K562 (cell line): Measurements from ENCODE around the gene USP37. TPM values are rescaled to one million over a fixed set of nuclear protein-coding genes. Genes with fewer than 3 reads are reported as not detected.

Source experiments
- ATAC-seq: fragments of 200-7000 bp; cut with Tn5 transposase; 3 replicates; pipeline ENCODE4 v1.9.1; 2020; ENCODE audit warnings: moderate library complexity
- BruUV-seq: library from RNA; stranded (reverse); fragments of 400-500 nt; replicated peaks from 2 replicates; lab custom pipeline; 2021; lab: Mats Ljungman, UMichigan
- CTCF ChIA-PET: fragments of 300-600 bp; formaldehyde crosslinking; extraction: SDS; loops from one replicate; lab custom pipeline; 2021; ENCODE audit warnings: low intra/inter-chr PET ratio; lab: Yijun Ruan, JAX
- POLR2A ChIA-PET: fragments of 300-600, 350-650 bp; sonication (Branson Sonifier 250); formaldehyde crosslinking; extraction: SDS; loops from one replicate; lab custom pipeline; 2021; ENCODE audit warnings: antibody characterized with exemption, inconsistent platforms; lab: Yijun Ruan, JAX
- DNase-seq, 4 experiments: peaks; one replicate each; pipeline versions ENCODE4 v3.0.0 to v3.0.0-alpha.2; 2011 to 2018; ENCODE audit warnings: low spot score in 3 of 4, mixed read lengths in 3 of 4; ENCODE audit errors: extremely low read depth in 1 of 4
- FAIRE-seq: peaks from 2 replicates; lab custom pipeline; 2011; peaks lifted over from hg19 to GRCh38; lab: Jason Lieb, UNC
- H2AFZ ChIP-seq: 2 replicates; pipeline ENCODE4 v1.6.0; 2011; ENCODE audit warnings: low read depth, low read length, control low read depth, inconsistent platforms
- H3K27ac ChIP-seq: fragments of 200-600 bp; 3 replicates; pipeline ENCODE4 v1.8.0; 2011; ENCODE audit warnings: low read depth, mild to moderate bottlenecking, control low read depth, inconsistent platforms, low read length, moderate library complexity, mixed read lengths; ENCODE audit errors: extremely low read depth
- H3K27me3 ChIP-seq, 2 experiments: fragments of 300-600 bp in 1 of 2; 2 replicates in 1 of 2; 3 replicates in 1 of 2; pipeline versions ENCODE4 v1.6.0 to v1.8.0; 2011; ENCODE audit warnings: inconsistent platforms in 2 of 2, low read length in 2 of 2, mild to moderate bottlenecking in 1 of 2, mixed read lengths in 1 of 2, moderate library complexity in 1 of 2; ENCODE audit not compliant: control insufficient read depth in 2 of 2, insufficient read depth in 2 of 2
- H3K36me3 ChIP-seq: fragments of 300-600 bp; 3 replicates; pipeline ENCODE4 v1.8.0; 2011; ENCODE audit warnings: mild to moderate bottlenecking, low read length, inconsistent platforms; ENCODE audit not compliant: control insufficient read depth, insufficient read depth
- H3K4me1 ChIP-seq, 2 experiments: fragments of 200-600 bp in 1 of 2; replicated peaks in 1 of 2; 2 replicates in 1 of 2; 3 replicates in 1 of 2; pipeline versions ENCODE4 v1.5.1 to v1.8.0; 2011; ENCODE audit warnings: inconsistent platforms in 2 of 2, low read length in 2 of 2, mild to moderate bottlenecking in 1 of 2, mixed read lengths in 1 of 2, moderate library complexity in 1 of 2; ENCODE audit not compliant: control insufficient read depth in 2 of 2, insufficient read depth in 2 of 2
- H3K4me2 ChIP-seq: 2 replicates; pipeline ENCODE4 v1.6.1; 2011; ENCODE audit warnings: low read length, control low read depth, inconsistent platforms, mixed read lengths; ENCODE audit not compliant: insufficient read depth
- H3K4me3 ChIP-seq: fragments of 200-600 bp; sonication (generic), shearing (Covaris generic); 2 replicates; pipeline ENCODE4 v1.5.1; 2016; ENCODE audit warnings: control low read depth, inconsistent platforms
- H3K79me2 ChIP-seq: fragments of 200-600 bp; 3 replicates; pipeline ENCODE4 v1.8.0; 2011; ENCODE audit warnings: low read length, inconsistent platforms; ENCODE audit not compliant: control insufficient read depth, insufficient read depth
- H3K9ac ChIP-seq, 2 experiments: 2 replicates each; pipeline versions ENCODE4 v1.6.0 to v1.6.1; 2011; ENCODE audit warnings: low read depth in 2 of 2, low read length in 2 of 2, control low read depth in 1 of 2, inconsistent platforms in 1 of 2, mild to moderate bottlenecking in 1 of 2, mixed read lengths in 1 of 2; ENCODE audit not compliant: insufficient read depth in 1 of 2
- H3K9me1 ChIP-seq: one replicate; pipeline ENCODE4 v1.6.0; 2011; ENCODE audit warnings: inconsistent platforms, mild to moderate bottlenecking, low read length, moderate library complexity; ENCODE audit not compliant: control insufficient read depth, insufficient read depth
- H3K9me3 ChIP-seq: replicated peaks from 2 replicates; pipeline ENCODE4 v1.5.1; 2011; ENCODE audit warnings: low read depth, low read length, inconsistent platforms; ENCODE audit not compliant: control insufficient read depth, insufficient read depth
- H4K20me1 ChIP-seq: replicated peaks from 2 replicates; pipeline ENCODE4 v1.6.1; 2011; ENCODE audit warnings: low read length, inconsistent platforms, mixed read lengths; ENCODE audit not compliant: control insufficient read depth, insufficient read depth
- ARID2 ChIP-seq: fragments of 450-650 bp; IDR thresholded peaks from 2 replicates; pipeline ENCODE4 v1.6.1; 2017; ENCODE audit warnings: antibody characterized with exemption, mild to moderate bottlenecking
- BCOR ChIP-seq: fragments of 450-650 bp; IDR thresholded peaks from 2 replicates; pipeline ENCODE4 v1.6.1; 2016
- CBFA2T2 ChIP-seq: fragments of 450-650 bp; conservative IDR thresholded peaks from 2 replicates; pipeline ENCODE4 v1.6.1; 2017; ENCODE audit warnings: mild to moderate bottlenecking
- EGR1 ChIP-seq: fragments of 450-650 bp; conservative IDR thresholded peaks from 2 replicates; pipeline ENCODE4 v1.6.1; 2017; ENCODE audit warnings: mild to moderate bottlenecking
- EZH2 ChIP-seq: IDR thresholded peaks from 2 replicates; pipeline ENCODE4 v1.6.1; 2012; ENCODE audit warnings: low read depth, mild to moderate bottlenecking, inconsistent platforms, low read length, borderline replicate concordance
- KHSRP ChIP-seq: fragments of 450-650 bp; IDR thresholded peaks from 2 replicates; pipeline ENCODE4 v1.6.1; 2017
- MNT ChIP-seq, 2 experiments: fragments of 450-650 bp; conservative IDR thresholded peaks; 2 replicates each; pipeline ENCODE4 v1.6.1; 2017; ENCODE audit warnings: mild to moderate bottlenecking in 2 of 2, moderate library complexity in 2 of 2
- NR0B1 ChIP-seq: fragments of 450-650 bp; IDR thresholded peaks from one replicate; pipeline ENCODE4 v1.6.1; 2018; ENCODE audit warnings: mild to moderate bottlenecking, moderate library complexity; ENCODE audit not compliant: partially characterized antibody
- PML ChIP-seq: IDR thresholded peaks from 2 replicates; pipeline ENCODE4 v1.6.1; 2012; ENCODE audit warnings: low read length, inconsistent platforms
- POLR2A ChIP-seq: fragments of 450-650 bp; conservative IDR thresholded peaks from 2 replicates; pipeline ENCODE4 v1.6.1; 2016
- SAP30 ChIP-seq: fragments of 200-600 bp; sonication (generic); IDR thresholded peaks from 2 replicates; pipeline ENCODE4 v1.6.1; 2012; ENCODE audit warnings: borderline replicate concordance, low read depth, mild to moderate bottlenecking, moderate library complexity, low read length, control low read depth, inconsistent platforms; ENCODE audit not compliant: insufficient read depth, poor library complexity, severe bottlenecking
- TAF1 ChIP-seq: IDR thresholded peaks from 2 replicates; pipeline ENCODE4 v1.6.1; 2011; ENCODE audit warnings: mild to moderate bottlenecking, low read length, moderate library complexity; ENCODE audit not compliant: insufficient read depth, control insufficient read depth, severe bottlenecking; ENCODE audit errors: extremely low read depth
- WGBS: fragments of 100-300 bp; shearing (Covaris generic); methylation state at CpG from one replicate; pipeline ENCODE4 v1.1.6; 2016; ENCODE audit warnings: low coverage, mixed read lengths; ENCODE audit not compliant: insufficient coverage; ENCODE audit errors: missing lambda C conversion rate; 5-methylcytosine and 5-hydroxymethylcytosine counted together
- in situ Hi-C: fragments of 300-500 bp; cut with MboI; formaldehyde crosslinking; loops from 4 replicates; pipeline ENCODE4 v1.15.0; 2018; ENCODE audit warnings: inconsistent platforms, mixed read lengths
- intact Hi-C: fragments of 100-400 bp; cut with micrococcal nuclease; formaldehyde crosslinking; loops from 2 replicates; pipeline ENCODE4 v1.14.2; 2022
- polyA plus RNA-seq, 8 experiments: library from polyadenylated mRNA; depleted of rRNA in 4 of 8; stranded (reverse) in 5 of 8; unstranded in 3 of 8; fragments of >200 nt; fragmentation: Nextera tagmentation in 2 of 8; fragmentation: Illumina TruSeq in 1 of 8; extraction: Ambion mirVana in 2 of 8; extraction: Trizol in 1 of 8; gene quantifications; 2 replicates each; pipeline versions ENCODE4 v1.2.1 to v1.2.3, GENCODE V29; 2011 to 2014; ENCODE audit warnings: inconsistent platforms in 1 of 8, missing spikeins in 1 of 8
- total RNA-seq, 7 experiments: library from RNA; depleted of rRNA in 6 of 7; stranded (reverse); fragments of >200 nt in 6 of 7; fragmentation: Illumina TruSeq in 2 of 7; extraction: Trizol in 2 of 7; gene quantifications; 2 replicates each; pipeline versions ENCODE4 v1.2.1 to v1.2.3, GENCODE V29; 2011 to 2021; ENCODE audit warnings: low replicate concordance in 1 of 7
- TF ChIP-seq, protein P1 (sequence below): fragments of 200-800 bp; sonication (Bioruptor generic); IDR thresholded peaks from 2 replicates; pipeline ENCODE4 v1.6.1; 2017; ENCODE audit warnings: missing genetic modification characterization, missing compliant biosample characterization

The USP37 gene
- total and polyA plus RNA-seq, 9 of the 15 experiments (the other 6 are each of a cell fraction or from before 2014, with no cell fraction given), result 2.0 to 14.2 (median 8.5) TPM

- Histone ChIP-seq H3K79me2 (no peaks in the 10 kb centered on the region), H3K36me3 (no peaks in the 10 kb centered on the region), H3K4me2 (no peak overlapping the region), H3K9me1 (no peaks in the 10 kb centered on the region), H3K27me3 (no peaks in the 10 kb centered on the region), H3K4me1 (peaks cover 34 to 48% of the 10 kb centered on the region in 2 experiments; a peak in 4 of 5 replicates), H3K9me3 (no peaks in the 10 kb centered on the region), H3K9ac (peak overlapping the region in 1 of 2 experiments; percentile 64; a peak in 1 of 4 replicates), H4K20me1 (no peaks in the 10 kb centered on the region), H3K4me3 (no peak overlapping the region)
- POLR2A ChIA-PET, result no interaction called here
- in situ Hi-C loops, result no loop called here
- no peak for FAIRE-seq
- CTCF ChIA-PET, result interaction anchor here (0.6 kb wide), 1 partner anchor 45 kb away, joined by 3 read pairs; no protein-coding TSS in a partner anchor
- 40% methylated on average over 1 of the region's 5 CpGs for WGBS
- ATAC-seq, result no peak
- intact Hi-C loops, result no loop called here
- no peak for TF ChIP-seq BCOR
- TF ChIP-seq MNT (conservative IDR thresholded peaks at IDR 0.05), result no peak
- no peak for TF ChIP-seq TAF1
- no peak for TF ChIP-seq POLR2A
- no peak for TF ChIP-seq SAP30
- TF ChIP-seq ARID2, result no peak
- TF ChIP-seq, protein P1, sequence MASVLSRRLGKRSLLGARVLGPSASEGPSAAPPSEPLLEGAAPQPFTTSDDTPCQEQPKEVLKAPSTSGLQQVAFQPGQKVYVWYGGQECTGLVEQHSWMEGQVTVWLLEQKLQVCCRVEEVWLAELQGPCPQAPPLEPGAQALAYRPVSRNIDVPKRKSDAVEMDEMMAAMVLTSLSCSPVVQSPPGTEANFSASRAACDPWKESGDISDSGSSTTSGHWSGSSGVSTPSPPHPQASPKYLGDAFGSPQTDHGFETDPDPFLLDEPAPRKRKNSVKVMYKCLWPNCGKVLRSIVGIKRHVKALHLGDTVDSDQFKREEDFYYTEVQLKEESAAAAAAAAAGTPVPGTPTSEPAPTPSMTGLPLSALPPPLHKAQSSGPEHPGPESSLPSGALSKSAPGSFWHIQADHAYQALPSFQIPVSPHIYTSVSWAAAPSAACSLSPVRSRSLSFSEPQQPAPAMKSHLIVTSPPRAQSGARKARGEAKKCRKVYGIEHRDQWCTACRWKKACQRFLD, result no peak
- TF ChIP-seq EGR1, result no peak
- no peak for TF ChIP-seq NR0B1
- TF ChIP-seq EZH2, result no peak
- no peak for TF ChIP-seq CBFA2T2
- TF ChIP-seq PML, result no peak
- no peak for TF ChIP-seq KHSRP
- TF ChIP-seq, all 486 proteins: peak for 0
- Histone ChIP-seq H2AFZ (no peak overlapping the region), H3K27ac (no peak overlapping the region)
- no TSS peak for BruUV-seq
- no peak for DNase-seq
These were observed 149.8 kb downstream of the USP37 start for GRCh38 chr2:218418321-218418716.
